Loucy (cell line): Measurements from ENCODE around the gene CYP4F22.

Experiments
- CTCF ChIP-seq: fragments of 200-600 bp; sonication (generic); conservative IDR thresholded peaks from 2 replicates; pipeline ENCODE4 v1.5.1; 2014; ENCODE audit warnings: mild to moderate bottlenecking, antibody characterized with exemption, low read length
- EZH2phosphoT487 ChIP-seq: fragments of 200-600 bp; IDR thresholded peaks from 2 replicates; pipeline ENCODE4 v1.6.1; 2018; ENCODE audit warnings: antibody characterized with exemption, mild to moderate bottlenecking, moderate library complexity, borderline replicate concordance

- TF ChIP-seq CTCF (no peak), EZH2phosphoT487 (no peak)
Measured at GRCh38 chr19:15539638-15540037, 31.3 kb downstream of the CYP4F22 start.
